NCI-H1930 (cell line): ENCODE measurements around the gene SCML1.
"Not testable (repeated sequence)": the region's sequence is repeated elsewhere in the genome, so short reads cannot be mapped to it uniquely, and the experiment has no call there.

ENCODE experiments used
- DNase-seq, 2 experiments: peaks; one replicate each; lab custom pipeline; 2025; lab: John Stamatoyannopoulos, UW

The SCML1 gene

GRCh38 chrX:17738737-17739535 lies 1.6 kb downstream of the SCML1 start:
- no peak for DNase-seq

- DNase-seq, result no peak
Observed at GRCh38 chrX:17740137-17741122, 3.1 kb downstream of the SCML1 start.

- no peak for DNase-seq
Observed at GRCh38 chrX:17741123-17741511, 3.8 kb downstream of the SCML1 start.

GRCh38 chrX:17743913-17744312 lies 6.6 kb downstream of the SCML1 start:
- no peak for DNase-seq

GRCh38 chrX:17744896-17745523 lies 7.7 kb downstream of the SCML1 start:
- DNase-seq, result no peak

- DNase-seq, result no peak
Observed at GRCh38 chrX:17747692-17748091, 10.4 kb downstream of the SCML1 start.

- DNase-seq, result no peak
Observed at GRCh38 chrX:17748684-17749083, 11.4 kb downstream of the SCML1 start.

- no peak for DNase-seq
Observed at GRCh38 chrX:17750436-17750835, 13.1 kb downstream of the SCML1 start.

GRCh38 chrX:17758382-17758781 lies 21.1 kb downstream of the SCML1 start:
- no peak for DNase-seq

GRCh38 chrX:17759990-17760389 lies 22.7 kb downstream of the SCML1 start:
- no peak for DNase-seq

- DNase-seq, result no peak
Observed at GRCh38 chrX:17767734-17768133, 30.4 kb downstream of the SCML1 start.

- no peak for DNase-seq
Observed at GRCh38 chrX:17768997-17769396, 31.7 kb downstream of the SCML1 start.

- DNase-seq, result no peak
Observed at GRCh38 chrX:17769701-17770269, 32.5 kb downstream of the SCML1 start.

- no peak for DNase-seq
Observed at GRCh38 chrX:17773221-17773876, 36.1 kb downstream of the SCML1 start.

- no peak for DNase-seq
Observed at GRCh38 chrX:17774053-17774452, 36.8 kb downstream of the SCML1 start.

- DNase-seq, result no peak
Observed at GRCh38 chrX:17778997-17779396, 41.7 kb downstream of the SCML1 start.

GRCh38 chrX:17779434-17779833 lies 42.1 kb downstream of the SCML1 start:
- DNase-seq, result no peak

- not testable (repeated sequence) for DNase-seq
Observed at GRCh38 chrX:17786554-17787347, 49.5 kb downstream of the SCML1 start.

GRCh38 chrX:17787557-17787956 lies 50.3 kb downstream of the SCML1 start:
- no peak for DNase-seq

- peak in 1 of 2 experiments; percentile 8 for DNase-seq
Observed at GRCh38 chrX:17788439-17788838, 51.1 kb downstream of the SCML1 start.
